GM12873 (cell line): ENCODE results near the gene POU2AF1.

ENCODE experiments used
- CTCF ChIP-seq: IDR thresholded peaks from 2 replicates; pipeline ENCODE4 v1.5.1; 2012; ENCODE audit warnings: low read depth, mild to moderate bottlenecking, moderate library complexity, low read length, control low read depth; ENCODE audit not compliant: insufficient read depth; ENCODE audit errors: missing control alignments

The POU2AF1 gene

GRCh38 chr11:111370902-111371578 lies 8.0 kb downstream of the POU2AF1 start:
- TF ChIP-seq CTCF, result no peak

- TF ChIP-seq CTCF, result no peak
Observed at GRCh38 chr11:111370270-111370901, 8.7 kb downstream of the POU2AF1 start.

- TF ChIP-seq CTCF, result no peak
Observed at GRCh38 chr11:111368285-111368560, 10.9 kb downstream of the POU2AF1 start.

- no peak for TF ChIP-seq CTCF
Observed at GRCh38 chr11:111367411-111368284, 11.4 kb downstream of the POU2AF1 start.

DNA sequence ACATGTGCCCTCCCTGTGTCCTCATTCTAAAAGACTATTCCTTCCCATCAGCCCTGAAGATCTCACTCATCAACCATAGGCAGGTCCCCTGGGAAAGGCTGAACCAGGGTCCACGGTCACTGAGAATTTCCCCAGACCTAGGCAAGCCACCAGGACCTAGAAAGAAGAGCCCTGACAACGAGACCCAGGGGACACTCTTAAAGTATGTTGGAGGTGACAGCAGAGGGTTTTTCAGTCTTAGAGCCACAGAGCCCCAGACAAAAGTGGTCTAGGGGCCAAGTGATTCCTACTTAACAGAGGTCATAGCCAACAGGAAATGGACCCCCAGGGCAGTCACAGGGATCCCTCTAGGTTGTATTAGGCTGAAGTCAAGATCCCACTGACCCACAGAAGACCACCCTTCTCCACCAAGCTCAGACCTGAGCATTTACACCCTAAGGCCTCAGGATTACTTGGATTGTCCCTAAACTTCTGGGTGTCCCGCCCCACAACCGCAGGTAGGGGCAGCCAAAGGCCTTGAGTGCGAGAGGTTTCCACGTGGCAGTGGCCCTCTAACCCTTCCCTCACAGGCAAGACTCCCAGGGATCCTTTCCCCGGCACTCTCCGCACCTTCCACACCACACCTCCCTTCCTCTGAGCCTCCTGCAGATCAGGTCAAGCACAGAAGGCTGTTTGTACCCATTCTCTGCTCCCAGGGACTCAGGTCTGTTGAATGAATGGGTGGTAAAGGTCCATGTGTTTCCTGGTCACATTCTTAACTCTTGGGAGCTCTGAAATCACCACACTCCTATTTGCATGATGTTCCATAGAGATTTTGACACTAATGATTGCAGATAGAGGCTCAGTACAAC lies 12.3 kb downstream of the POU2AF1 start:
- no peak for TF ChIP-seq CTCF

DNA sequence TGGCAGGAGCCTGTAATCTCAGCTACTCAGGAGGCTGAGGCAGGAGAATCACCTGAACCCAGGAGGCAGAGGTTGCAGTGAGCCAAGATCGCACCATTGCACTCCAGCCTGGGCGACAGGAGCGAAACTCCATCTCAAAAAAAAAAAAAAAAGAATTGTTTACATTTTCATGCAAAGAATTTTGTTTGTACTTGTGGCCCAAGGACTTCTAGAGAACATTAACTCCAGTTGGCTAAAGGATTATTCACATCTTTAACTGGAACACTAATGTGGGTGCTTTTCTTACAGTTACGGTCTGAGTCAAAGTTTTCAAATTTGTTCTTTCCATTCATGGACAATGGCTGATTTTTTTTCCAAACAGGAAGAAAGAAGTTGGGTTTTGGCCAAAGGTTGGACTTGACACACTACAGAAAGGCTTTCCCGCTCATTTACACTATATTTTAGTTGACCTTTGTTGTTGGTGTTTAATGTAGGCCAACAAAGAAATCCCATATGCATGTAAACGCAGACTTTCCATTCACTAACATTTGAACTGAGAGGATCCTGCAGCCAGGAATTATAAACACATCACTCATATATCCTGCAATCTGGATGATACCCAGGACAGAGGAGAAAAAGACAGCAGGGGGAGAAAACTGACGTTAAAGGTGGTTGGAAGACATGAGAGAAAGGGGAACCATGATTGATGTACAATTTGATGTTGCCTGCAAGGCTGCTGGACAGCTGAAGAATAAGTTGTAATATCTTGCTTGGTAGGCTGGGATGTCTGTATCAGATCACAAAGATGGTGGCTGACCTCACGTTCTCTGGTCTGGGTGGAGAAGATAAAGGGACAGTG lies 13.1 kb downstream of the POU2AF1 start:
- no peak for TF ChIP-seq CTCF
